Activated naive CD4-positive, alpha-beta T cell treated with Interleukin-2 at 50 U/mL for 16 hours (primary cell): ENCODE results near the gene TAF6L.
"Not testable (repeated sequence)": the region's sequence is repeated elsewhere in the genome, so short reads cannot be mapped to it uniquely, and the experiment has no call there.

ENCODE experiments used
- DNase-seq: peaks from one replicate; pipeline ENCODE4 v3.0.0-alpha.2; 2020

The TAF6L gene

DNA sequence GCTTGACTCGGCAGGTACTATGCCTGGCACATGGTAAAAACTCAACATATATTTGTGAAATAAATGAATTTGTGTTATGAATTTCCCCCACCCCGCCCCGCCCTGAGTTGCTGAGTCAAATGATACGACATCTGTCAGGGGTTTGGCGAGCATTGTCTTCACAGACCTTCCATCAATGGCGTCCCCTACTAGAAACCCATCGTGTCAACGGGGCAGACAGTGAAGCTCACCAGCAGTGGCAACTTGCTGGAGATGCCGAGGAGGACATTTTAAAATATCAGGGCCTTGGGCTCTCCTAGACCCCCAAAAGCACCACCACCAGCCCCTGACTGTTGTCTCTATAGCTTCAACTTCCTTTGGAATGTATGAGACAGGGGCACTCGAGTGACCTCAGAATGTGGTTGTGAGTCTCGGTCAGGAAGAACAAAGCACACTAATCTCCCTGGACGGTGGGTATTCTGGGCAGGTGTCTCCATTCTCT lies 34.8 kb downstream of the TAF6L start:
- peak; percentile 36 for DNase-seq

DNA sequence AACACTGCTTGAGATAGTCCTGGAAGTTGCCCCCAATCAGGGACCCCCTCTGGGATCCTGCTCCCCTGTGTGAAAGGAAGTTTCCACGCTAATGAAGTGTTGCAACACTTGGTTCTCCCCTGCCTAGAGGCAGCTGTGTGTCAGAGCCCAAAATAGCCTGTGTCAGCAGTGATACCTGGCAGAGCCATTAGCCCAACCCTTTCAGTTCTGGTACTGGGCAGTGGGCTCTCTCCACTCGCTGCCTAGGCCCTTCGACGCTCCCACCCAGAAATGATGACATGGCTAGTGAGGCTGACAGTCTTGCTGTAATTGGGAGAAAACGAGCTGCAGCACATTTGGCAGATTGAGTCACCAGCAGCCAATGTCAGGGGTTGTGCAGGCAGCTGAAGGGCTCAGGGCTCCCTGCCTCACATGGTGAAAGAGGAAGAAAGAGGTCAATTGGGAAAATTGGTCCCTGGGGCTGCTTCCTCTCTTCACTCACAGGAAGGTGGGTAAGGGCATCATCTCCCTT lies 35.5 kb downstream of the TAF6L start:
- DNase-seq, result no peak

DNA sequence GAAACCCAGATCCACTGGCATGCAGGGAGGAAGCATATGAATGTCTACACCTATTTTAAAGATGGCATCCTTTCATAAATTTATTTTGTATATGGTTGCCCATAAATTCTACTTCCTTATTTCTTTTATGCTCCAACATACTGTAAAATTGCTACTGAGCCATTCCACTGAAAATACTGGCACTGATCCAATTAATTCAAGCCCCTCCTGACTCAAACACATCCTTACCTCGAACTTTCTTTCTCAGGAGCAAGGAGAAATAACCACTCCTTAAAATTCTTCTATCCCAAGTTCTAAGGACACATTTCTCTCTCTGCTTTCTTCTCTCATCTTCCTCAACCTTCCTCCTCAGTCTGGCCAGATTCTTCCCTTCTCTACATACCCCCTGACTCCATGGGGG lies 39.6 kb downstream of the TAF6L start:
- DNase-seq, result no peak

DNA sequence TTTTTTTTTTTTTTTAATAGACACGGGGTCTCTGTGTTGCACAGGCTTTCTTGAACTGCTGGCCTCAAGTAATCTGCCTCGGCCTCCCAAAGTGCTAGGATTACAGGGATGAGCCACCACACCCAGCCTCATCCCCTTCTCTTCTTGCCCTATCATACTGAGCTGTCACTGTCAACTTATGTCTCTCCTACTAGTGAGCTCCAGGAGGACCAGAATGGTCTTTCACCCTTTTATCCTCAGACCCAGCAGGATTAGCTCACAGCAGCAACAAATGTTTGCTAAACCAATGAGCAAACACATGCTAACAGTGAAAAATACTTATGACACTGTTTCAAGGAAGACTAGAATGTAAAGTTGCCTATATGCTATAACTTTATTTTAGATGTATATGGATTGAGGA lies 40.5 kb downstream of the TAF6L start:
- no peak for DNase-seq

DNA sequence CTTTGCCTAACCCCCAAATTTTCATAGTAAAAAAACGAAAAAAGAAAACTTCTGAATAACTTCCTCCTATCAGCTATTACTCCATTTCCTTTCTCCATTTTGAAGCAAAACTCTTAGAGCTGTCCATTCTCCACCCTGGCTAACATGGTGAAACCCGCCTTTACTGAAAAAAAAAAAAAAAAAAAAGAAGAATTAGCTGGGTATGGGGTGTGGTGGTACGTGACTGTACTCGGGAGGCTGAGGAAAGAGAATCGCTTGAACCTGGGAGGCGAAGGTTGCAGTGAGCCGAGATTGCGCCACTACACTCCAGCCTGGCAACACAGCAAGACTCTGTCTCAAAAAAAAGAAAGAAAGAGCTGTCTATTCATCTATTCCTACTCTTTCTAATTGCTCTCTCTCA lies 45.4 kb downstream of the TAF6L start:
- DNase-seq, result no peak

DNA sequence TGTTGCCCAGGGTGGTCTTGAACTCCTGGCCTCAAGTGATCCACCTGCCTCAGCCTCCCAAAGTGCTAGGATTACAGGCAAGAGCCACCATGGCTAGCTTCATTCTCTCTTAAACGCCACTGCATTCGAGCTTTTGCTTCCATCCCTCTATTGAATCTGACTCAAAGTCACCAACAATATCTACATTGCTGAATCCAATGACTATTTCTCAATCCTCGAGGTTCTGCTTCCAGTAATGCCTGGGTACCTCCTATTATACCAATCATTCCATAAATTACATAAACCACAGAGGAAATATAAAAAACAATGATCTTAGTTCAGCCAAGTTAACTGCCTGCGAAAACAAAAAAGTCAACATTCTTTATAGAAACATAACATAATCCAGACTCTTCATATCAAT lies 45.9 kb downstream of the TAF6L start:
- DNase-seq, result no peak

DNA sequence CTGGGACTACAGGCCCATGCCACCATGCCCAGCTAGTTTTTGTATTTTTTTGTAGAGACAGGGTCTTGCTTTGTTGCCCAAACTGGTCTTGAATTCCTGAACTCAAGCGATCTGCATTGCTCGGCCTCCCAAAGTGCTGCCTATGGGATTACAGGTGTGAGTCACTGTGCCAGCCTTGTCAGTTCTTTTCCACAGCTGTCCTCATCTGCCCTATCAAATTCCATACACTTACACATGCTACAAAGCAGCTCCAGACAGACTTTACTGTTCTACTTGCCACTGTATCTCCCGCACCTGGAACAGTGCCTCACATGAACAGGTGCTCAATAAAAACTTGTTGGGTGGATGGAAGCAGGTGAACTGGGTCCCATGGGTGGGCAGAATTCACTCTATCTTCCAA lies 52.5 kb downstream of the TAF6L start:
- no peak for DNase-seq

DNA sequence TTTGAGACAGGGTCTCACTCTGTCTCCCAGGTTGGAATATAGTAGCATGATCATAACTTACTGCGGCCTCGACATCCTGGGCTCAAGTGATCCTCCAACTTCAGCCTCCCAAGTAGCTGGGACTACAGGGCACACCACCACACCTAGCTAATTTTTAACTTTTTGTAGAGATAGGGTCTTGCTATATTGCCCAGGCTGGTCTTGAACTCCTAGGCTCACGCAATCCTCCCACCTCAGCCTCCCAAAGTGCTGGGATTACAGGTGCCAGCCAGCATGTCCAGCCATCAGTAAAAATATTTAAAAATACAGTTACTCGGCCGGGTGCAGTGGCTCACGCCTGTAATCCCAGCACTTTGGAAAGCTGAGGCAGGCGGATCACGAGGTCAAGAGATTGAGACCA lies 56.9 kb downstream of the TAF6L start:
- not testable (repeated sequence) for DNase-seq

DNA sequence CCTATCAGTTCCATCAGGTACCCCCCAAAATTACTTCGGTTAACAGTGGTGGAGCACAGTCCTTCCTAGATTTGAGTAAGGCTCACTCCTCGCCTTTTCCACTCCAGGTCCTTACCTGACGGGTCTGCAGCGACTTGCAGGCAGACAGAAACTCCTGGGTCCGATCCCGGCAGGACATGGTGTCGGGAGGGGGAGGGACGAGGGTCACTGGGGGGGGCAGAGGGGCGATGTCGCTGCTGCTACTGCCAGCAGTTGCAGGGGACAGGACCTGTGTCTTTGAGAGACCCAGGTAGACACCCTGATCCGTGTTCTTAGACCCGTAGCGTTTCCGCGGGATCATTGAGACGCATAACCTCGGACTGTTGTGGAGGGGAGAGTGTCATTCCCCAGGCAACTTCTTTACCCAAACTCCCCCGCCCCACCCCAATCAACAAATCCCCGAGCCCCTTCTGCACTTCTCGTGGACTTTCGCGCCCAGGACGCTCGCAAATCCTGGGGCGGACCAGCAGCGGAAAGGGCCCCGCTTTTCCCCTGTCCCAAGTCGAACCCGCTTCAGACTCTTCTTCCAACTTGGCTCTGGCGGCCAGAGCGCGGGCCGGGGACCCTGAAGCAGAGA lies 59.8 kb downstream of the TAF6L start:
- DNase-seq, result no peak

DNA sequence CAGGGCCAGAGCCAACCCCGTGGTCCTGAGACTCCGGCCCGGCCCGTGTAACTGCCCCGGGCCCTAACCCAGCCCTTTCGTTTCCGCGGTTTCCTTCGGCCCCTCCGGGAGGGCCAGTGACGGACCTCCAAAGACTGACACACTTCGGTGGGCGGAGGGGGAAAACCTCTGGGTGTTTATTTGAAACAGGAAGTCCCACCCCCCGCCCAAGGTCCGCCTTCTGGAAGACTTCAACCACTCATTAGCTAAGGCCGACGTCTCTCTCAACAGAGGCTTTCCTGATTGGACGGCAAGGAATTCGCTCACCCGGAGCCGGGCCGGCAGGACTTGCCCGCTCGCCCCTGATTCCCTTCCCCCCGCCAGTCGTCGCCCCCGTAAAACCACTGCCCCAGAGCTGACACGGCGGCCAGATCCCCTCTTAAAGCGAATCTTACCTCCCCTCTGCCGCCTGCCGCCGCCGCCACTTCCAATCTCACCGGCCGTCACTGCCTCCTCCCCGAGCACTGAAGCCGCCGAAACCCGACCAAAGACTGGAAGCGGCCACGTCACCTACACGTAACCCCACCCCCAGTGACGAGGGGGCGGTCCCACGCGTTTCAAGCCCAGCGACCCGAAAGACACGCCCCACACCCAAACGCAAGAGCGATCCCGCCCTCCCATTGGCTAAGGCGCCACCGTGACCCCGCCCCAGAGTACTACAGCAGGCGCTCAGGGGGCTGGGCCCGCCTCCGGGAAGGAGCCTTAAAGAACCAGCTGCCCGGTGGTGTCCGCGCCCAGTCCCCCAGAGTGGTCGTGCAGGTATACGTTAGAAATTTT lies 60.5 kb downstream of the TAF6L start, which contains the start of gene STX5:
Gene STX5, minus strand, starts transcription at position 532 of the 816 bp plus-strand sequence. CDS start 808 bp downstream, outside the sequence.
- DNase-seq, result peak; percentile 100

DNA sequence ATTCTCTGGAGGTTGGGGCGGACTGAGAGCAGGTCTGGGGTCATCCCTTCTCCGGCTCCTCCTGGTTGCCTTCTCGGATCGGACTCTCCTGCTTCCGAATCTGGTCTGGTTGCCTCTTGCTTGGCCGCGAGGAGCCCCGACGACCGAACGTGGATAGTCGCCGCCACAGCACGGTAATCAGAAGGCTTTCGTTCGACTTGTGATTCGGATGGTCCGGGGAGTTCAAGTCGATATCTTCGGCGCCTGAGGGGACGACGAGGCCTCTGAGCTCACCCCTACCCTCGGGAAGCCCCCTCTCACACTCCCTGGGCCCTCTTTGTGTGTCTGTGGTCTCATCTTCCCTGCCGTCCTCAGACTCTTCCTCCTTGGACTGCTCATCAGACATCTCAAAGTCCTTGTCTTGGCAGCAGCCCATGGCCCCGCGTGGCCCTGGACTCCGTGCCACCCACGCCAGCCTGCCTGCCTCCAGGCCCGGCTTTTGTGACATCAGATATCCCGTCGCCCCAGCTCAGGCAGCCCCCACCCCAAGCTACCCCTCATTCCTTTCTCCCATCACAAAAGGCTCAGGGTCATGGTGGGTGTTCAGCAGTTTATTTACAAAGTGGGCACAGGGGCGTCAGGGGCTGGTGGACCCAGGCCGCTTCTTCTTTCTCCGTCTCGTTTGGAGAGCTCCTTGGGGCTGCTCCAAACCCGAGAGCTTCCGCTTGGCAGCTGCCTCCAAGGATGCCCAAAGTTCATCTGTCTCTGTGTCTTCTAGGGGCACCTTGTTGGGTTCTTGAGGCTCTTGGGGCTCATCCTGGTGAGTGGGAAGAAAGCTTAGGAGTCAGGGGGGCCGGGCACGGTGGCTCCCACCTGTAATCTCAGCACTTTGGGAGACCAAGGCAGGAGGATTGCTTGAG lies 61.4 kb downstream of the TAF6L start, which contains the start of gene TEX54:
Gene TEX54, minus strand, starts transcription at position 506 of the 899 bp plus-strand sequence.
- no peak for DNase-seq

DNA sequence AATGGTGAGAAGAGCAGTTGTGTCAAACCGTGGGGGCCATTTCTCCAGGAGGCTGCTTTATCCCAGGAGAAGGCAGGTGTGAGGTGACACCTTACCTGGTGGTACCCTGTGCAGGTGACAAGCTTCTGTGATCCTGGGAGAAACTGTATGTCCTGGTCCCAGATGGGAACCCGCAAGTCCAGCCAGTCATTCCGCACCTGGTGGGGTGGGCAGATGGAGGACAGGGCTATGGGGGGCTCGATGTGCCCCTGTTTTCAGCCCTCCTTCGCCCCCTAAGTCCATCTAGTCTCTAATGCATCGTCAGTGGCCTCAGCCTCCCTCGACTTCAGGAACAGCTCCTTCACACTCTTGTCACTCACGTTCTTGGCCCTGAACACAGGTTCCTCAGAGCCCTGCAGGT lies 64.1 kb downstream of the TAF6L start:
- DNase-seq, result no peak
